HUES48 (cell line): ENCODE measurements around the gene RNF152.

Source experiments
- H3K27ac ChIP-seq: one replicate; pipeline ENCODE4 v1.7.0; 2013; ENCODE audit warnings: low read depth, low read length, inconsistent platforms
- H3K27me3 ChIP-seq: 2 replicates; pipeline ENCODE4 v1.6.1; 2013; ENCODE audit warnings: mild to moderate bottlenecking, low read length; ENCODE audit not compliant: control insufficient read depth, insufficient read depth
- H3K36me3 ChIP-seq: 2 replicates; pipeline ENCODE4 v1.6.1; 2013; ENCODE audit warnings: low read length; ENCODE audit not compliant: control insufficient read depth, insufficient read depth
- H3K4me1 ChIP-seq: 2 replicates; pipeline ENCODE4 v1.6.1; 2013; ENCODE audit warnings: mild to moderate bottlenecking, low read length; ENCODE audit not compliant: control insufficient read depth, insufficient read depth
- H3K4me3 ChIP-seq: 2 replicates; pipeline ENCODE4 v1.5.1; 2013; ENCODE audit warnings: mild to moderate bottlenecking, low read depth, low read length
- H3K9ac ChIP-seq: 2 replicates; pipeline ENCODE4 v1.6.1; 2013; ENCODE audit warnings: mild to moderate bottlenecking, low read depth, low read length, moderate library complexity
- H3K9me3 ChIP-seq: 2 replicates; pipeline ENCODE4 v1.6.1; 2013; ENCODE audit warnings: low read length; ENCODE audit not compliant: control insufficient read depth, insufficient read depth

RNF152 gene

DNA sequence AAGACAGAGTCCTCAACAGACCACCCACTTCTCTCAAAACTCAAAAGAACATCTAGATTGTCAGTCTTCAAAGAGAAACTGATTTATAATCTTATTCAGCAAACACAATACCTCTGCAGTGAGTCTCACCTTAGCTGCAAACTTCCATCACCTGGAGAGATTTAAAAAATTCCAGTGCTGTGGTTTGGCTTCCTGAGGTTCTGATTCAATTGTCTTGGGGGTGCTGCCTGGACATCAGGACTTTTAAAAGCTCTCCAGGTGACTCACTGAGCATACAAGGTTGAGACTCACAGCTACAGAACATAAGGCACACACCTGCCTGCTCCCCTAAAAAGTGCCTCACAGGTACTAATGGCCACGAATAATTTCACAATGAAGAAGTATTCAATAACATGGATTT lies 40.3 kb downstream of the RNF152 start:
- H3K9me3 ChIP-seq: no peaks in the 10 kb centered on the region
- H3K36me3 ChIP-seq: no peaks in the 10 kb centered on the region
- no peak overlapping the region for H3K9ac ChIP-seq
- no peak overlapping the region for H3K27ac ChIP-seq
- no peaks in the 10 kb centered on the region for H3K27me3 ChIP-seq
- H3K4me3 ChIP-seq: no peak overlapping the region
- peaks cover 12% of the 10 kb centered on the region; the same call in 1 of the 2 replicates for H3K4me1 ChIP-seq

- H3K27ac ChIP-seq: no peak overlapping the region
- no peaks in the 10 kb centered on the region for H3K9me3 ChIP-seq
- H3K4me1 ChIP-seq: peaks cover 12% of the 10 kb centered on the region; the same call in 1 of the 2 replicates
- H3K27me3 ChIP-seq: no peaks in the 10 kb centered on the region
- H3K9ac ChIP-seq: no peak overlapping the region
- no peak overlapping the region for H3K4me3 ChIP-seq
- H3K36me3 ChIP-seq: no peaks in the 10 kb centered on the region
Observed at GRCh38 chr18:61851940-61852451, 40.8 kb downstream of the RNF152 start.

GRCh38 chr18:61851279-61851678 lies 41.5 kb downstream of the RNF152 start:
- Histone ChIP-seq H3K9me3 (no peaks in the 10 kb centered on the region), H3K4me1 (peaks cover 12% of the 10 kb centered on the region; the same call in 1 of the 2 replicates), H3K36me3 (no peaks in the 10 kb centered on the region), H3K27ac (no peak overlapping the region), H3K4me3 (no peak overlapping the region), H3K27me3 (no peaks in the 10 kb centered on the region), H3K9ac (no peak overlapping the region)

GRCh38 chr18:61850756-61851155 lies 42.1 kb downstream of the RNF152 start:
- H3K36me3 ChIP-seq: no peaks in the 10 kb centered on the region
- H3K4me3 ChIP-seq: no peak overlapping the region
- no peak overlapping the region for H3K9ac ChIP-seq
- H3K27me3 ChIP-seq: no peaks in the 10 kb centered on the region
- peaks cover 12% of the 10 kb centered on the region; the same call in 1 of the 2 replicates for H3K4me1 ChIP-seq
- H3K27ac ChIP-seq: no peak overlapping the region
- H3K9me3 ChIP-seq: no peaks in the 10 kb centered on the region

- no peaks in the 10 kb centered on the region for H3K36me3 ChIP-seq
Observed at GRCh38 chr18:61847164-61847791, 45.5 kb downstream of the RNF152 start.

GRCh38 chr18:61845197-61845596 lies 47.6 kb downstream of the RNF152 start:
- no peak overlapping the region for H3K4me3 ChIP-seq
- no peaks in the 10 kb centered on the region for H3K4me1 ChIP-seq
- no peaks in the 10 kb centered on the region for H3K36me3 ChIP-seq
- no peaks in the 10 kb centered on the region for H3K9me3 ChIP-seq
- H3K9ac ChIP-seq: no peak overlapping the region
- H3K27me3 ChIP-seq: no peaks in the 10 kb centered on the region
- H3K27ac ChIP-seq: no peak overlapping the region

More at GRCh38 chr18:61847164-61847791, 45.5 kb downstream of the RNF152 start:
- Histone ChIP-seq H3K27ac (no peak overlapping the region), H3K9ac (no peak overlapping the region), H3K9me3 (no peaks in the 10 kb centered on the region), H3K4me1 (peaks cover 1% of the 10 kb centered on the region; the same call in 1 of the 2 replicates), H3K4me3 (no peak overlapping the region), H3K27me3 (no peaks in the 10 kb centered on the region)

- Histone ChIP-seq H3K9ac (no peak overlapping the region), H3K27me3 (no peaks in the 10 kb centered on the region), H3K4me3 (no peak overlapping the region), H3K27ac (no peak overlapping the region), H3K9me3 (no peaks in the 10 kb centered on the region), H3K4me1 (no peaks in the 10 kb centered on the region), H3K36me3 (no peaks in the 10 kb centered on the region)
Observed at GRCh38 chr18:61844726-61845125, 48.1 kb downstream of the RNF152 start.

DNA sequence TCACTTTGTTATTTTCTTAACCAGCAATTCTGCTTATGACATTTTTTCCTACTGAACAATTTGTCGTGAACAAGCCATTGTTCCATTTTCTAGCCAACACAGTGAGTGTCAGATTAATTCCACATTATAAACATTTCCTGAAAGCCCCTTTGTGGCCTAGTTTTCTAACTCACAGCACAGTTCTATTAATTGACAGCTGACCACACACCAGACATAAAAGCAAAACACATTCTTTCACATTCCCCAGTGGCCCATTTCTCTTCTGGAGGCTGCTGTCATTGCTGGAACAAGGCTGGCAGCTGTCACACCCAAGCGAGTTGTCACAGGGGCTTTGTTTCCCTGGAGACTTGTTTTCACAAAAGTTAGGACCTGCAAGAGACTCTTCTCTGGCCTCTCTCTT lies 50.7 kb downstream of the RNF152 start:
- H3K4me3 ChIP-seq: no peak overlapping the region
- H3K9ac ChIP-seq: no peak overlapping the region
- no peak overlapping the region for H3K27ac ChIP-seq
- H3K9me3 ChIP-seq: no peaks in the 10 kb centered on the region
- no peaks in the 10 kb centered on the region for H3K36me3 ChIP-seq
- no peaks in the 10 kb centered on the region for H3K27me3 ChIP-seq
- no peaks in the 10 kb centered on the region for H3K4me1 ChIP-seq

DNA sequence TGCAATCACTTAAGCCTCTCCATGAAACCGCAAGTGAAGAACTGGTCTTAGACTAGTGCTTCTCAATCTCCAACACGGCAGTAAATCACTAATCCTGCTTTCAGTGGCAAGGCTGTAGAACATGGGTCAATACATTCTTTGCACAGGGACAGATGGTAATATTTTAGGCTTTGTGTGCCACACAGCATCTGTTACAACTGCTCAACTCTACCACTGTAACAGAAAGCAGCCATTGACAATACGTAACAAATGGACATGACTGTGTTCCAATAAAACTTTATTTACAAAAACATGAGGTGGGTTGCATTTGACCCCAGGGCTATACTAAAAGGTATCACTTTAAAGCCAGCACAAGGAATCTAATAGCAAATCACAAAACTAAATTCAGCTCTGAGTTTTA lies 51.1 kb downstream of the RNF152 start:
- no peak overlapping the region for H3K27ac ChIP-seq
- no peaks in the 10 kb centered on the region for H3K4me1 ChIP-seq
- H3K9me3 ChIP-seq: no peaks in the 10 kb centered on the region
- H3K9ac ChIP-seq: no peak overlapping the region
- no peak overlapping the region for H3K4me3 ChIP-seq
- H3K27me3 ChIP-seq: no peaks in the 10 kb centered on the region
- no peaks in the 10 kb centered on the region for H3K36me3 ChIP-seq

- H3K9ac ChIP-seq: no peak overlapping the region
- no peaks in the 10 kb centered on the region for H3K27me3 ChIP-seq
- H3K4me3 ChIP-seq: no peak overlapping the region
- H3K36me3 ChIP-seq: no peaks in the 10 kb centered on the region
- no peaks in the 10 kb centered on the region for H3K9me3 ChIP-seq
- H3K4me1 ChIP-seq: no peaks in the 10 kb centered on the region
- H3K27ac ChIP-seq: no peak overlapping the region
Observed at GRCh38 chr18:61840324-61840723, 52.5 kb downstream of the RNF152 start.

DNA sequence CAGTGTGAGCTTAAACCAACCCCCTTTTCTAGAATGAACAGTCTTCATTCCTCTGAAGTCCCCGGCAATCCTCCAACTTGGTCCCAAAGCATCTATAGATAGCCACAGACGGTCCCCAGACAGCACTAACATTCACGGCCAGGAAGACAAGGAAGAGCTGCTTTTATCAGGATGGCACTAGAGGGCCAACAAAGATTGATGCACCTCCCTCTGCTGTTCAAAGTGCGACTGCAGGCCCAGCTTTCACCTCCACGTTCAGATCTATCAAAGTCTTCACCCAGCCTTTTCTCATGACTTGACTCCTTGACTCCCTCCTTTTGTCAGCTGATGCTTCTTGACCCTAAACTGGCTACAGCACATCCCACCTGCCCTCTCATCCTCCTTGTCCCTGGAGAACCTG lies 54.3 kb downstream of the RNF152 start:
- no peak overlapping the region for H3K27ac ChIP-seq

More for the DNA sequence above, 54.3 kb downstream of the RNF152 start:
- no peaks in the 10 kb centered on the region for H3K27me3 ChIP-seq
- H3K4me1 ChIP-seq: no peaks in the 10 kb centered on the region
- no peak overlapping the region for H3K9ac ChIP-seq
- H3K4me3 ChIP-seq: no peak overlapping the region
- no peaks in the 10 kb centered on the region for H3K9me3 ChIP-seq
- H3K36me3 ChIP-seq: no peaks in the 10 kb centered on the region
